GM18867 (cell line): ENCODE measurements around the gene NECTIN4.
A peak's percentile ranks its signal among the peaks of the same experiment; 100 is the strongest.

Experiments used
- ATAC-seq: cut with Tn5 transposase; IDR thresholded peaks from one replicate; pipeline ENCODE4 v1.9.1; 2021; ENCODE audit warnings: mild to moderate bottlenecking, moderate library complexity; ENCODE audit not compliant: unreplicated experiment

NECTIN4 gene

DNA sequence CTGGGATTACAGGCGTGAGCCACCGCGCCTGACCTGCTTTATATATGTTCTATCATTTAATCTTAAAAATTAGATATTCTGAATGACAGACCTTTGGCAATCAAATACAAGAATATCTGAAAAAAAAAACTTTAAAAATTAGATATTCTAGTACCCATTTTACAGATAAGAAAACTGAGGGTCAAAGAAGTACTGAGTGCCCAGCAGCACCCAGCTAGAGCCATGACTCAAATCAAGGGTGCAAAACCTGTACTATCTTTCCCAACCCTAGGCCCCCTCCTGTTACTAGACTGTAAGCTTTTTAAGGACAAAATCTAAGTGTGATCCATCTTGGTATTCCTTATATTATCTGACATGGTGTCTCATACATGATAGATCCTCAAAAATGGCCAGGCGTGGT, 27.9 kb downstream of the NECTIN4 start:
- no peak for ATAC-seq

DNA sequence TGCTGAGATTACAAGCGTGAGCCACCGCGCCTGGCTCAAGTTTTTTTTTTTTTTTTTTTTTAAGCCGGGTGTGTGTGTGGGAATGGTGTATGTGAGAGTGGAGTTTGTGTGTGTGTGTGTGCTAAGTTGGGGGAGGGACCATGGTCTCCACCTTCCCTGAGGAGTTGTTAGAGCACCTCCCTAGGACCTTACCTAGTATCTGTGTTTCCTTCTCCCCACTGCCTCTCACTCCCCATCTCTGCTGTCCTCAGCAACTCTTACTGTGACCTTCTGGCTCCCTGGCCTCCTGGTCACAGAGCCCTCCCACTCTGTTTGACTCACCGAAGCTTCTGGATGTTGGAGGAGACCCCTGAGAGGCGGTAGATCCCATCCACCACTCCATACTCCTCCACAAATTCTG, 30.1 kb downstream of the NECTIN4 start:
- ATAC-seq = no peak

DNA sequence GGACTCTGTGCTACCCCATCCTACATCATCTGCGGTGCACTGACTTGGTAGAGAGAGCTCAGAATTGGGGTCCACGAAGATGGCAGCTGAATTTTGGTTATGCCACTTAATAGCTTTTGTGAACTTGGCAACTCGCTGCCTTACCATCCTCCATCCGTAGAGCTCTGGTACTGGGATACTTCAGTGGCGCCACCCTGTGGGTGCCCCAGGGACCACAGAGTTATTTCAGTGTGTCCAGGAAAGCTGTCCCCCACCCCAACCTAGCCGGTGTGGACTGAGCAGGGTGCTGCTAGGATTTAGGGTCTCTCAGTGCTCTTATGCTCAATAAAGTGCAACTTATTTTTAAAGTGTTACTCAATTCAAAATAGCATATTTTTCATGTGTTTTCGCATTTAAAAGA, 34.6 kb downstream of the NECTIN4 start:
- no peak for ATAC-seq

DNA sequence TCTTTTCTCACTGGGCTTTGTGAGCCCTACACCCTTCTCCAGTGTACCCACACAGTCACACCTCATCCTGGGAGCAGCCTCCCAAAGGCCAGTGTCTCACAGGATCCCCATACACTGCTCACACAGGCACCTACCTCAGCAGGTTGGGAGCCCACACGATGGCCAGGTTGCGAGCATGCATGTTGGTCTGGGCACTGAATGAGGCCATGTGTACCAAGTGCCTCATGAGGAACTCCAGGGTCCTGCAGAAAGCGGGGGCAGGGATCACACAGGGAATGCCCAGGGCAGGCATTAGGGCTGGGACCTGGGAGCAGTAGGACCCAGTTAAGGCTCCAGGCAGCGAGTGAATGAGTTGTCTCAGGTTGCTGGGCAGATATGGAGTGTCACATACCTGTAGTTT, 35.1 kb downstream of the NECTIN4 start:
- ATAC-seq = no peak

DNA sequence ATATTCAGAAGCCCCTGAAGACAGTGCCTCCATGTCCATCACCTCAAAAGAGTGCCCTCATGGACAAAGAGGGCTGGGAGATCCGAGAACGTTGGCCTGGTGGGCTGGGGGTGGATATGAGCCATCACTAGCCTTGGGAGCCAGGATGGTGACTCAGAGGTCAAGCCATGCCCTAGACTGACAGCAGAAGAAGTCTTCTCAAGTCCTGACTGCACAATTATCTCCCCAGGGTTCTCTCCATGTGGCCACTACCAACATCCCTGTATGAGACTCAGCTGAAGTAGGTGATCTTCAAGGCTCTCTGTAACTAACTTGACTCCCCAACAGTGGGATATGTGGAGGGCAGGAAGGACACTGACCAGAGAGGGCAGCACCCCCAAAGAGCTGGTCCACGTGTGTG, 36.5 kb downstream of the NECTIN4 start:
- no peak for ATAC-seq

DNA sequence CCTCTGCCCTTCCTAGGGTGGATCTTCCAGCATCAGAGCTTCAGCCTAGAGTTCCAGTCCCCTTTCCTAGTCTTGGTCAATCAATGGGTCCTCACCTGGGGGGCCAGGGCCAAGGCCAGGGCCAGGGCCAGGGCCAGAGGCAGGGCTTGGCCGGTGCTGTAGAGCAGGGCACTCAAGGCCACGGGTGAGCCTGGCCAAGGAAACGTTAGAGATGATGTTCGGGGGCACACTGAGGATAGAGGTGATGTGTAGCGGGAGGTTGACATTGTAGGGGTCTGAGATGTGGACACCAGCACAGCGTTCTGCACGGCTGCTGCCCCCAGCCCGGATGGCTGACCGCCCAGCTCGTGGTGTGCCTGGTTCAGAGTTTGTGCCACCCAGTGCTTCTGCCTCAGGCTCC, 38.1 kb downstream of the NECTIN4 start:
- no peak for ATAC-seq

DNA sequence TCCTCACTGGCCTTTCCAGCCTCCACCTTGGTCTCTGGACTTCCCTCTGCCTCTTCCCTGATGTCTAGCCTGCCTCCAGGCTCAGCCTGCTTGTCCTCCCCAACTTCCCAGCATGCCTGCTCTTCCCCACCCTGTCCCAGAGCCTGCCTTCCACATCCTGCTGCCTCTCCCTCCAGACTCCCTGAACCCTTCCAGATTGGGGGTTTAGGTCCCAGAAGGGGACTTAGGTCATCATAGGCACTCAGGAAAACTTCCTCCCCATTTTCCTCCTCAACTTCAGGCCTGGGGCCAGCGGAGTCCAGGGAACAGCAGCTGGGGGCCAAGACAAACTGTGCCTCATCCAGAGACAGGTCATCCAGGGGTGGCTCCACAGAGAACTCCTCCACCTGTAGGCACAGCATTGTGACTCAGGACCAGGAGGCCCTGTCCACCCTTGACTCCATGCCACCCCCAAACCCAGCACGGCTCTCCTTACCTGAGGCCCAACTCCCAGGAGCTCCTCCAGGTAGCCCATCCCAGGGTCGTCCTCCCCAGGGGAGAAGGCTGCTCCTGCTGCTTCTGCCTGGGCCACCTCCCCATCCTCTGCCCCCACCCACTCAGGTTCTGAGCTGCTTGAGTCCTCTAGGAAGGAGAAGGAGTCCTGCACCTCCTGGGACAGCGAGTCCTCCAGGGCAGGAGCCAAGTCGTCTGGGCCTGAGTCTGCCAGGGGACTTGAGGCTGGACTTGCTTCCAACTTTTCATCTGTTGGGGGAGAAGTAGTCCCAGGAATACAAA, 40.2 kb downstream of the NECTIN4 start:
- no peak for ATAC-seq

DNA sequence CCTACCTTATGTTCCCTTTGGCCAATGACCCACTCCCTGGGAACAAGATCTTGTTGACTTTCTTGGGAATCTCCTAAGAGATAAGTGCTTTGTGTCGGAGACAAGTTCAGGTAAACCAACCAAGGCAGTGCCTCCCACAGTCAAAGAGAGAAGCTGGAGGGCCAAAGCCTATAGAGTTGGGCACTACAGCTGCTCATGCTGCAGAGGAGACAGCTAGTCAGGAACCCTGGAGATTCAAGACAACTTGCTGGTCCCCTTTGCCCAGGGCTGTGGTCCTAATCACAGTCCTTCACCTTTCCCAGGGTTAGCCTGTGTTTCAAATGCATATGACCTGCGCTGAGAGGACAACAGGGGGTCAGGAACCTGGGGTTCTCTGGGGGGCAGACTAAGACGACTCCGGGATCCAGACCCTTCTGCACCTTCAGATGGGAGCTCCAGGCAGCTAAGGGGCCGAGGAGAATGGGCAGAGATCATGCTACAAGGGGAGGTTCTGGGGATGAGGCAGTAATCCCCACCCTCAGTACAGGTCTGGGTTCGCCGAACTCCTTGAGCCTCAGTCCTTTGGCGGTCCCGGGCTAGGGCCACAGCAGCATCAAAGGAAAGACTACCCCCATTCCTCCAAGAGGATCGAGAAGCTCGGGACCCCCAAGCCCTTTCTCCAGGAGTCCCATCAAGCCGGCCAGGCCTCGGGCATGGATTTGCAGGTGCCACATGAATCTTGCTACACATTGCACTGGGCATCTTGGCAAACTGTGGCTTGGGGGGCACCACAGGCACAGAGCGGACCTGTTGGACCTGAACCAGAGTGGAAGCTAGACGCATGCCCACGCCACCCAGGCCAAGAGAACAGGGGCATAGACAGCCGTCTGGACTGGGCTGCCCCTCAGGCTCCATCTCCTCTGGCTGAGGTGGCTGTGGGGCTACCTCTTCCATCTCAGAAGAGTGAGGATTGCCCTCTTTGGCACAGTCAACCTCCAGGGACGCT, 41.6 kb downstream of the NECTIN4 start:
- ATAC-seq = no peak

DNA sequence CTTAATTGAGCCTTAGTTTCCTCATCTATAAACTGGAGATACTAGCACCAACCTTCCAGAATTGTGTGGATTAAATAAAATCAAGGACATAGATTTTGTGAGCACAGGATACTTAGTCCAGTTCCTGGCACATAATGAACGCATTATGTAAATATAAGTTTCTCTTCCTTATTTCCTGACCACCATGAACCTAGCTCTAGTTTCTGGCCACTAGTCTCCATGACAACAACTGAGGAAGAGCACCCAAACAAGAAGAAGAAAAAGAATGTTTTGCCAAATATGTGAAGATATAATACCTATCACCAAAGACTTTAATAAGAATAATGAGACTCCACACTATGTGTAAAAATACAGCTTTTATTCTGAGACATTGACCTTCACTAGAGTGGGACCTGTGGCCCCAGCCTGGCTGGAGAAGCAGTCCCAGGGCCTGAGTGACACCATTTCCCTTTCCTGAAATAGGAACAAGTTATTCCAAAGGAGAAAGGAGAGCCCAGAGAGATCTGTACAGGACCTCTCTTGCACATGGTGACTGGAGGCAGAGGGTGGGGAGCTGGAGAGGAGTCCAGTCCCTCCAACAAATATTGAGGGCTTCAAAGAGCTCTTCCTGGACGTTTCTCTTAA, 42.6 kb downstream of the NECTIN4 start:
- ATAC-seq = peak; percentile 40

DNA sequence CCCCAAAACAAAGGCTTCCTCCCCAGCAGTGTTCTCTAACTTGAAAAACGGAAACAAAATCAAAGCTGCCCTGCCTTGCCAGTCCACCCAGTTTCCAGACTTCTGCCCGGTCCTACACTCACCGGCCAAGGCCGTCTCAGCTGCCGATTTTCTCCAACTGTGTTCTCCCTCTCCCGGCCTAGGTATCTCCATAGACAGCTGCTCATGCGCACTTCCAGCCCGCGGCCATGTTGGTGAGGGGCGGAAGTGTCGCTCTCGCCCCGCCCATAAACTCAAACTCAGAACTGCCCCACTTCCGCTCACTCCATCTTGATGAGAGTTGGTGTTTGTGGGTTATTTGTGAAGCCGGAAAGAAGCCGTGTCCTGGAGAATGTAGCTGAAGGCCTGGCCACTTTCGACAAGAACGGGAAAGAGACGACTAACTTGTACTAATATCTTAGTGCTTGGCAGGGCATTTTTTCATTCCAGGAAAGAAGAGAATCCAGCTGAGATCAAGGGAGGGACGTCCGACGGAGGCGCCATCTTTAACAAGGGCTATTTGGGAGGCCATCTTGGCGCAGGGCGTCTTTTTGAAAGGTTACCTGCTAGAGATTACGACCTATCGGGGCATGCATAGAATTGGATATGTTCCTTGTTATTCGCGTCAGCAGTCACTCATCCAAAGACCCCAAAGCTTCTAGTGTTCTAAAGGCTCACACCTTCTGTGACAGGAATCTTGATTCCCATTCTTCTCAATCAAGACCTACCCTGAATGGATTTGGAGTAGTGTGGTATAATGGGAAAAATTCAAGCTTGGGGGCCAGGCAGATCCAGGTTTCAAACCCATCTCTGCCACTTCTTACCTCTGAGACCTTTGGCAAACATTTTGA, 43.4 kb downstream of the NECTIN4 start, which contains the start of gene USF1:
USF1 (minus strand) TSS at position 242 of the 869 bp plus-strand sequence. CDS start 2,702 bp downstream, outside the sequence.
- ATAC-seq = peak; percentile 64

DNA sequence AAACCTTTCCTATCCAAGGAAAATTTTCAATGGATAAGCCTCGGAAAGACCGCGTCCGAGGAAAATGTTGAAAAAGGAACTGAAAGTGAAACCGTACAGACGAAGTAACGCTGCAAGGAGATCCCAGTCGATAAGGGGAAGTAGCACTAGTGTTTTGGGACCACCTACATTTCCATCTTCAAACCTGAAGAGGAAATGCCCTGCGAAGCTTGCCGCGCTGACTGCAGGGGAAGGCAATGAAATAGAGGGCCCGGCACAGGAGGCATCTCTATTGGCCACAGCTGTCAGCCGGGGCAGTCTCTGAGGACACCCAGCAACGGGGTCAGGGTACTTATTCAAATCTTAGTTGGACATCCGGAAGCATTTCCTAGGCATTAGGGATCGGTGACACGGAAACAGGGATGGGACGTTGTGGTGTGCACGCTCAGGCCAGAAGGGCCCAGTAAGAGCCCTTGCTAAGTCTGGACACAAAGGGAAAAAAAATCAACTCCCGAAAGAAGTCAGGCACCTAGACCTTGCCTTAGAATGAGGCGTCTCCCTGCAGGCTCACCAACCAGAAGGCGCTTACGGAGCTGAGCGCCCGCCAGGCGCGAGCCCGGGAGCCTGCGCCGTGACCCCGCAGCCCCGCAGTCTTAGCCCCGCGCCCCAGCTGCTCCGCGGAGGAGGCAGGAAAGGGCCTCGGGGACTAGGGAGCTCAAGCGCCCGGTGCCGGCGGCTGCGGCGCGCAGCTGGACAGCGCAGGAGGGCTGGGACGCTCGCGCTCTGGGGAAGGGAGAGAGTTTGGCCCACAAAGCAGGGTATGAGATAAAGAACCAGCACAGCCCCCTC, 44.2 kb downstream of the NECTIN4 start:
- peak; percentile 39 for ATAC-seq

DNA sequence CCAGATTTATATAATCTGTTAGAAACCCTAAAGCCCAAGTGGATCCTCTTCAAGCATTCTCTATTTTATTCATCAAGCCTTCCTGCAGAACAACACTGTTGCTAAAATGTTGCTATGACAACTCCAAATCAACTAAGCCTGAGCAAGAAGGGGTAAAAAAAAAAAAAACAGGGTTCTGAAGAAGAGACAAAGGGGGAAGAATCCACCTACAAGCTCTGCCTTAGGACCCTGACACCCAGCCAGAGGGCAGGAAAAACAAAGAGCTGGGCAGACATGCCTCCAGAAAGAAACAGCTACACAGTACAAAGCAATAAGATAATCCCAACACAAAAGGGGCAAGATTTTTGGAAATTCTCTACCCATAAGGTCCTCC, 44.8 kb downstream of the NECTIN4 start:
- no peak for ATAC-seq

DNA sequence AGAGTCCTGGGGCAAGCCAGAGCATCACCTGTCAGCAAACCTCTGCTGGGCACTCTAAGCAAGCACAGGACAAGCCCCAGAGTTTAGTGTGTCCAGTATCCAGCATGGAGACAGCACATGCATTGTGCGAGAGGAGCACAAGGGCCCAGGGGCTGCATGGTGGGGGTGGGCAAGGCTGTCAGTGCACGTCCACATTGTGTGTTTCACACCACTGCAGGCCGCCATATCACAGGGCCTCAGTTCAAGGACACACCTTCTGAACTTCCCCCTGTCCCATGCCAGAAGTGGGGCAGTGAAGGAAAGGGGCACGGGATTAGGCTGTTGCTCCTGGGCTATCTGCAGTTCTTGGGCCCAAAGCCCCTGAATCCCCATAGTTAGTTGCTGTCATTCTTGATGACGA, 49.8 kb downstream of the NECTIN4 start:
- no peak for ATAC-seq

DNA sequence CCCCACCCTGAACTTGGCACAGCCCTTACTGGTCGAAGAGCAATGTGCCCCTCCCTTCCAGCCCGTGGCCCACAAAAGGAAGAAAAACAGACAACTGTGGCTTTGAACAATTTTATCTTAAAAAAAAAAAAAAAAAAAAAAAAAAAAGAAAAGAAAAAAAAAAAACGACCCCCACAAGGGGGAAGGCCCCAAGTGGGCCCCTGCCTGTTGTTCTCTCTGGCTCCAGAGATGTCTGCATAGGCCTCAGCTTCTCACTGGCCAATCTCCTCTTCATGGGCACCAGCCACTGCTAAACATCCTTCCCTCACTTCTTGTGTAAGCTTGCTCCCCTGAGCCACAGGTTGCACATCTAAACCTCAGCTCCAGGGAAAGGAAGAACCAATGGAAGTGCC, 50.2 kb downstream of the NECTIN4 start:
- ATAC-seq = no peak

DNA sequence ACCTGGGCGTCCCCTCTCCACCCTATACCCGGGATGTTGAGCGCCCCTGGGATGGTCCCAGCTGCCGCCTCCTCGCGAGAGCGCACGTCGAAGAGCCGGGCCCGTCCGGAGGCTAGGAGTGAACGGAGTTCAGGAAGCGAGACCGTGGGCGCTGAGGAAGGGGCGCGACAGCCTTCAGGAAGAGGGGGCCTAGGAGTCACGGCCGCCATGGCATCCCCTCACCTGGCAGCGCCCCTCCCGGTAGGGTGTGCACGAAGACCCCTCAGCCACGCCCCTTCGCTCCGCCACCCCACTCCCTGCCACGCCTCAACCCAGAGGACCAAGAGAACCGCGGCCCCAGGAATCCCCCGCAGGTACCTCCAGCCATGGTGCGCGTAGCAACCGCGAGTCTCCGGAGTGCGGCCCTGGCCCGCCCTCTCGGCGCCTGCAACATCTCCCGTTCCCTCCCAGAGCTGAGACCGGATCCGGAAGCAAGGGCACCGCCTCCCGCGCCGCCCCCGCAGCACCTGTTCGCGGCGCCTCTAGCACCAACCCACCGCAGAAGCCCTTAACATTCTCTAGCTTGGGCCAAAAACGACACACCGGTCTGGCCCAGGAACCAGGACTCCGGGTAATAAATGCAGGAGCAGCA, 50.7 kb downstream of the NECTIN4 start, which contains the start of gene TSTD1:
TSTD1 (minus strand) TSS at position 442 of the 631 bp plus-strand sequence; CDS start at position 367, 75 bp downstream.
- peak; percentile 87 for ATAC-seq

DNA sequence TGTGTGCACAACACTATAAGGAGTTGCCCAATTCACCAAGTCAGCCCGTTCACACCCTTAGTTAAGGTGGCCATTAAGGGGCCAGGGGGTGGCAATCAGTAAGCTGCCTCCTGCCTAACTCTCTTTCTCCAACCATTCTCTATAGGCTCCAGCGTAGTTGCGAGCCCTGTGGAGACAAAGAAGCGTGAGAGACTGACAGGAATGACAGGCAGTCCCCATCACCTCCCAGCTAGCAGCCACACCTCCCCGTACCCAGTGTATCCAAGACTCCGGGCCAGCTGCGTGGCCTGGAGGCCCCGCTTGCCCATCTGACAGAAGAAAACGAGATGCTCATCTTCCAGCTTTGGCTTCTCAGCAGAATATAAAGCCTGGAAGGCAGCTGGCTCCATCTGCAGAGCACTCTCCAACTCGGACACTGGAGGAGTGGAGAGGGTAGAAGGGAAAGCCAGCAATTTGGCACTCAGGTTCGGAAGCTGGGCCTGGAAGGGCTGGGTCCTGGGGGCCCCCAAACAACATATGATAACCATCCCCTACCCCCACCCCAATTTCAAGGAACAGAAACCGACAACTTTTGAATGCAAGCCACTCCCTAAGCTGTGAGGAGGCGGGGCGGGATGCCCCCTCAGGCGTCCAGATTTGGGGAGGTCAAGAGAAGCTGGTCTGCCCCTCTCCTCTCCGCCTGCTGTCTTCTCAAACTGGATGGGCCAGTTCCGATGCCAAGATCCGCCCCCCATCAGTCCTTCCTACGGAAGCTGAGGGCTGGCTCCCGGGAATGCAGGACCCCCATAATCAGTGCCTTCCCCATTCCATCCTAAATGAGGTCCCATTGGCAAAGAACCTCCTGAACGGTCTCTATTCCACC, 51.5 kb downstream of the NECTIN4 start:
- ATAC-seq = no peak

DNA sequence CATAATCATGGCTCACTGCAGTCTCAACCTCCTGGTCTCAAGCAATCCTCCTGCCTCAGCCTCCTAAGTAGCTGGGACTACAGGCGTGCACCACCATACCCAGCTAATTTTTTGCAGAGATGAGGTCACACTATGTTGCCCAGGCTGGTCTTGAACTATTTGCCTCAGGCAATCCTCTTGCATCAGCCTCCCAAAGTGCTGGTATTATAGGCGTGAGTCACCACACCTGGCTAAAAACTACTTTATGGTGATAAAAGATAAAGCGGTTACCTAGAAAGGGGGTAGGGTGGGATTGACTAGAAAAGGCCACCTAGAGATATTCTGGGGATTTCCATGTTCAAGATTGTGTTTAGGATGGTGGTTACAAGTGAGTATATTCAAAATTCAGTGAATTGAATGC, 55.6 kb downstream of the NECTIN4 start:
- no peak for ATAC-seq

DNA sequence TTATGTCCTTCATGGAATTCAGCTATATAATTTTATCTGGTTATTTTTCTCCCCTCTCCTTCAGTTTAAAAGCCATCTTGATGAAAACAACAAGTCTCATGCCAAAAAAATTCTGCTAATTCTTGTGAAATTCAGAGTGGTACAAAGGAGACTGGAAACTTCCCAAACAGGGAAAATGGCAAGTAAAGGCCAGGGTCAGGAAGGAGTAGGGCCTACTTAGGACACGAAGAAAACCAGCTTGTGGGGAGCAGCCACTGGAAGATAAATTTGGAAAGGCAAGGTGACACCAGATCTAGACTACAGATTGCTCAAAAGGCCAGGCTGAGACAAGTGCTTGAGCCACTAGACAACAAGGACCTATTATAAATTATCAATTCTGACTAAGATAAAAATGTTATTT, 56.9 kb downstream of the NECTIN4 start:
- no peak for ATAC-seq
